A549 (cell line): ENCODE data around the gene MYB.

Experiments
- CHD2 ChIP-seq: fragments of 150-350 bp; IDR thresholded peaks from 2 replicates; pipeline ENCODE4 v1.6.1; 2014; ENCODE audit warnings: low read length; ENCODE audit not compliant: partially characterized antibody
- EP300 ChIP-seq, 2 experiments: fragments of >200 bp; sonication (Bioruptor Twin); formaldehyde crosslinking; IDR thresholded peaks; 2 replicates in 1 of 2; 3 replicates in 1 of 2; pipeline ENCODE4 v1.6.1; 2016 to 2017
- MAZ ChIP-seq: fragments of 150-350 bp; IDR thresholded peaks from 2 replicates; pipeline ENCODE4 v1.6.1; 2014; ENCODE audit warnings: antibody characterized with exemption, low read depth, low read length, borderline replicate concordance
- NFE2L2 ChIP-seq: fragments of 150-350 bp; conservative IDR thresholded peaks from 2 replicates; pipeline ENCODE4 v1.6.1; 2014; ENCODE audit warnings: low read length
- POLR2A ChIP-seq: IDR thresholded peaks from 2 replicates; pipeline ENCODE4 v1.6.1; 2012; ENCODE audit warnings: mild to moderate bottlenecking, low read length
- TF ChIP-seq, protein P1 (sequence below): fragments of >200 bp; sonication (Bioruptor Twin); formaldehyde crosslinking; IDR thresholded peaks from 3 replicates; pipeline ENCODE4 v1.5.1; 2016
- TF ChIP-seq, protein P2 (sequence below): IDR thresholded peaks from 2 replicates; pipeline ENCODE4 v1.6.1; 2012

DNA sequence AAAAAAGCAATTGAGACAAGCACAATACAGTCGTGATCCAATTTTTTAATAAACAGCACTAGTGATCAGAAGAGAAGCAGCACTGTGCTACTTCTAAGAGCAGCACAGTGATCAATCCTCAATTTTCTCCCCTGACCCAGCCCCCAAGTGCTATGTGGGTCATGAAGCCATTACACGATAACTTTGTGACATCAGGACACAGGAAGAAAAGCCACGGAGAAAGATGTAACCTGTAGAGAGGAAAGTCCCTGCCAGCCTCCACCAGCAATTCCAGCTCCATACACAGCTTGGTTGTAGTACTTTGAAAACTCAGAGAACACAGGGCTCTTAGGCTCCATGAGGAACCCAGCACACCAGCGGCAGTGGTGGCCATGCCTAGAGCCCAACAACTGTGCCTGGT, 45.3 kb upstream of the MYB start:
- TF ChIP-seq, protein P1, sequence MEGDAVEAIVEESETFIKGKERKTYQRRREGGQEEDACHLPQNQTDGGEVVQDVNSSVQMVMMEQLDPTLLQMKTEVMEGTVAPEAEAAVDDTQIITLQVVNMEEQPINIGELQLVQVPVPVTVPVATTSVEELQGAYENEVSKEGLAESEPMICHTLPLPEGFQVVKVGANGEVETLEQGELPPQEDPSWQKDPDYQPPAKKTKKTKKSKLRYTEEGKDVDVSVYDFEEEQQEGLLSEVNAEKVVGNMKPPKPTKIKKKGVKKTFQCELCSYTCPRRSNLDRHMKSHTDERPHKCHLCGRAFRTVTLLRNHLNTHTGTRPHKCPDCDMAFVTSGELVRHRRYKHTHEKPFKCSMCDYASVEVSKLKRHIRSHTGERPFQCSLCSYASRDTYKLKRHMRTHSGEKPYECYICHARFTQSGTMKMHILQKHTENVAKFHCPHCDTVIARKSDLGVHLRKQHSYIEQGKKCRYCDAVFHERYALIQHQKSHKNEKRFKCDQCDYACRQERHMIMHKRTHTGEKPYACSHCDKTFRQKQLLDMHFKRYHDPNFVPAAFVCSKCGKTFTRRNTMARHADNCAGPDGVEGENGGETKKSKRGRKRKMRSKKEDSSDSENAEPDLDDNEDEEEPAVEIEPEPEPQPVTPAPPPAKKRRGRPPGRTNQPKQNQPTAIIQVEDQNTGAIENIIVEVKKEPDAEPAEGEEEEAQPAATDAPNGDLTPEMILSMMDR = no peak
- TF ChIP-seq EP300 (IDR thresholded peaks at IDR 0.05) = no peak
- no peak for TF ChIP-seq CHD2
- TF ChIP-seq POLR2A = no peak
- no peak for TF ChIP-seq MAZ
- no peak for TF ChIP-seq NFE2L2
- TF ChIP-seq, protein P2, sequence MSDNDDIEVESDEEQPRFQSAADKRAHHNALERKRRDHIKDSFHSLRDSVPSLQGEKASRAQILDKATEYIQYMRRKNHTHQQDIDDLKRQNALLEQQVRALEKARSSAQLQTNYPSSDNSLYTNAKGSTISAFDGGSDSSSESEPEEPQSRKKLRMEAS = no peak
